Adrenal gland (tissue), 12 donors: ENCODE data around the gene IFT20. TPM values are rescaled to one million over a fixed set of nuclear protein-coding genes. Genes with fewer than 3 reads are reported as not detected.

Experiments
- DNase-seq, 7 donors: peaks; one replicate each; pipeline ENCODE4 v3.0.0-alpha.2; 2019 to 2020
- H3K27ac ChIP-seq, 5 donors: fragments of 200-600 bp; sonication (generic) in 4 of 5; 1 replicate in 3 of 5; 2 replicates in 2 of 5; pipeline versions ENCODE4 v1.5.1 to v1.8.0; 2016 to 2020; ENCODE audit warnings: mild to moderate bottlenecking in 1 of 5
- H3K27me3 ChIP-seq: fragments of 200-600 bp; 2 replicates; pipeline ENCODE4 v1.8.0; 2021
- H3K36me3 ChIP-seq, 2 donors: fragments of 200-600 bp; replicated peaks in 1 of 2; 1 replicate in 1 of 2; 2 replicates in 1 of 2; pipeline versions ENCODE4 v1.5.1 to v1.8.0; 2018 to 2022
- H3K4me1 ChIP-seq, 2 donors: fragments of 200-600 bp; replicated peaks in 1 of 2; 1 replicate in 1 of 2; 2 replicates in 1 of 2; pipeline versions ENCODE4 v1.5.1 to v1.8.0; 2018 to 2021
- H3K4me3 ChIP-seq, 4 donors: fragments of 200-600 bp; sonication (generic) in 3 of 4; one replicate each; pipeline ENCODE4 v1.5.1; 2016 to 2018
- H3K9me3 ChIP-seq, 3 donors: fragments of 200-600 bp; sonication (generic) in 1 of 3; replicated peaks in 1 of 3; 1 replicate in 2 of 3; 2 replicates in 1 of 3; pipeline versions ENCODE4 v1.5.1 to v1.8.0; 2016 to 2021
- CTCF ChIP-seq, 6 experiments: fragments of 450-650 bp in 4 of 6; fragments of 200-600 bp in 2 of 6; sonication (generic) in 1 of 6; IDR thresholded peaks; 1 replicate in 5 of 6; 2 replicates in 1 of 6; pipeline versions ENCODE4 v1.5.1 to v1.8.0; 2016 to 2021; ENCODE audit warnings: antibody characterized with exemption in 6 of 6, mild to moderate bottlenecking in 2 of 6, moderate library complexity in 1 of 6
- POLR2A ChIP-seq, 2 donors: fragments of 450-650 bp; IDR thresholded peaks; one replicate each; pipeline ENCODE4 v1.6.1; 2017; ENCODE audit warnings: antibody characterized with exemption in 2 of 2, mild to moderate bottlenecking in 2 of 2, moderate library complexity in 1 of 2
- WGBS, 4 donors: extraction: QIAGEN DNeasy Blood & Tissue Kit in 2 of 4; methylation state at CpG; one replicate each; pipeline versions ENCODE4 v1.1.5 to v1.1.7; 2013 to 2017; 5-methylcytosine and 5-hydroxymethylcytosine counted together
- intact Hi-C, 2 donors: fragments of 100-400 bp; cut with DNase I; formaldehyde crosslinking; loops; one replicate each; pipeline versions ENCODE4 v1.14.1 to v1.15.0; 2022 to 2023
- polyA plus RNA-seq, 3 donors: library from polyadenylated mRNA; stranded (reverse); fragments of 200-250 nt in 2 of 3; fragments of 350-450 nt in 1 of 3; fragmentation: Illumina TruSeq in 1 of 3; extraction: RNeasy Lipid Tissue Mini Kit (QIAGEN cat#74804) in 1 of 3; gene quantifications; one replicate each; pipeline ENCODE4 v1.2.3, GENCODE V29; 2013 to 2014
- total RNA-seq, 9 donors: library from RNA; depleted of rRNA in 4 of 9; stranded (reverse); fragments of >200 nt in 4 of 9; fragments of 120-200 nt in 1 of 9; fragmentation: NEBNext Ultra II Directional in 1 of 9; extraction: Animal tissue kit (Norgen Biotek cat#: 25700) in 1 of 9; gene quantifications; one replicate each; pipeline versions ENCODE4 v1.1.0 to v1.2.4, GENCODE V29; 2013 to 2023
- donor health status: healthy with polysubstance abuse.
- donor health status: Bipolar disorder and iron deficiency.
- donor health status: DM: yes; HTN: yes; CAD: no.
- donor health status: DM: no; HTN: no; CAD: no.
- donor health status: DM: no; HTN: no; CAD: no.
- donor health status: DM: yes; HTN: yes; CAD: no.

The IFT20 gene
- total and polyA plus RNA-seq, 12 donors, result 24.5 to 100 (median 41.2) TPM

GRCh38 chr17:28320215-28321061 lies 14.8 kb downstream of the IFT20 start:
- Histone ChIP-seq H3K27ac (no peak overlapping the region), H3K27me3 (no peaks in the 10 kb centered on the region), H3K36me3 (no peaks in the 10 kb centered on the region), H3K9me3 (no peaks in the 10 kb centered on the region), H3K4me1 (peaks cover 8 to 21% of the 10 kb centered on the region in 2 donors), H3K4me3 (no peak overlapping the region)
- no peak for DNase-seq
- 73 to 81% (median 76%) methylated on average over 8 of the region's 8 CpGs for WGBS, 4 donors
- no peak for TF ChIP-seq CTCF (IDR thresholded peaks at IDR 0.05)
- TF ChIP-seq POLR2A (IDR thresholded peaks at IDR 0.05), result no peak
- intact Hi-C loops, result no loop called here

DNA sequence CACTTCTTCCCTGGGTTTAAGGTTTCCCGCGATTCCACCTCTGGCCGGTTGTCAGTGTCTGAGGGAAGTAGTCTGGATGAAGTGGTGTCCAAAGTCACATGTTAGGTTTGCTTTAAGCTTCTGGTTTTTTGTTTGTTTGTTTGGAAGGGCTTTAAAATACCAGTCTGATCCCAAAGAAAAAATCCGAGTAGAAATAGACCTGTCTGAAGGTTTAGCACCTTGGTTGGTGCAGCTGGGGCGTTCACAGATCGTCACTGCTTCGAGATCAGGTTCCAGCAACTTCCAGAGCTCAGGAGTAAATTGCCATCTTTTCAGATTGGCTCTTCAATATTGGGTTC lies 15.7 kb downstream of the IFT20 start:
- 2 to 7% (median 3%) methylated on average over 7 of the region's 7 CpGs for WGBS, 4 donors
- intact Hi-C loops, result no loop called here

GRCh38 chr17:28318759-28319597 lies 16.3 kb downstream of the IFT20 start, which contains the start of gene TMEM97:
Gene TMEM97, plus strand, starts transcription at chr17:28319200. Its CDS starts 40 bp downstream, at chr17:28319240.
- Histone ChIP-seq H3K4me3 (peak within 1 kb of the TSS in 3 of 4 donors; percentile 21 to 55 (median 36)), H3K9me3 (no peaks in the 10 kb centered on the region), H3K27me3 (no peaks in the 10 kb centered on the region), H3K36me3 (no peaks in the 10 kb centered on the region), H3K27ac (peak within 1 kb of the TSS in 3 of 5 donors; percentile 33 to 65 (median 54)), H3K4me1 (peaks cover 8 to 17% of the 10 kb centered on the region in 2 donors)
- intact Hi-C loops, result no loop called here
- 0 to 1% (median 0%) methylated on average over 13 to 72 of the region's 72 CpGs for WGBS, 4 donors
- peak; percentile 96 to 99 (median 97) for DNase-seq
- TF ChIP-seq POLR2A (IDR thresholded peaks at IDR 0.05), result peak; percentile 20 to 57
- TF ChIP-seq CTCF (IDR thresholded peaks at IDR 0.05), result peak in 3 of 6 experiments; percentile 9 to 22 (median 10)

More for the DNA sequence above, 15.7 kb downstream of the IFT20 start:
- TF ChIP-seq POLR2A (IDR thresholded peaks at IDR 0.05) (no peak), CTCF (IDR thresholded peaks at IDR 0.05) (no peak)
- Histone ChIP-seq H3K36me3 (no peaks in the 10 kb centered on the region), H3K27ac (peak overlapping the region in 2 of 5 donors; percentile 33 to 65), H3K9me3 (no peaks in the 10 kb centered on the region), H3K4me1 (peaks cover 8 to 21% of the 10 kb centered on the region in 2 donors), H3K4me3 (peak overlapping the region in 3 of 4 donors; percentile 21 to 55 (median 36)), H3K27me3 (no peaks in the 10 kb centered on the region)
- DNase-seq, result no peak
